AG04450 (cell line): Measurements from ENCODE around the gene CLCNKB. TPM values are rescaled to one million over a fixed set of nuclear protein-coding genes. Genes with fewer than 3 reads are reported as not detected.
A peak's percentile ranks its signal among the peaks of the same experiment; 100 is the strongest.

Experiments
- CTCF ChIA-PET: fragments of 300-600, 350-600 bp; formaldehyde crosslinking; extraction: SDS; loops from one replicate; lab custom pipeline; 2022; ENCODE audit warnings: antibody characterized with exemption, inconsistent platforms; lab: Charles Lee
- POLR2A ChIA-PET: fragments of 350-600 bp; formaldehyde crosslinking; extraction: SDS; loops from one replicate; lab custom pipeline; 2021; ENCODE audit warnings: antibody characterized with exemption, inconsistent platforms; lab: Yijun Ruan, JAX
- DNase-seq: peaks from one replicate; pipeline ENCODE4 v3.0.0-alpha.2; 2011; ENCODE audit warnings: low read depth, low spot score
- H3K27ac ChIP-seq: one replicate; pipeline ENCODE4 v1.5.1; 2012; ENCODE audit warnings: low read depth, low read length, control low read depth
- H3K27me3 ChIP-seq: one replicate; pipeline ENCODE4 v1.6.0; 2012; ENCODE audit warnings: low read length; ENCODE audit not compliant: control insufficient read depth, insufficient read depth
- H3K4me3 ChIP-seq: 2 replicates; pipeline ENCODE4 v1.5.1; 2011; ENCODE audit warnings: mild to moderate bottlenecking, low read depth, low read length, control low read depth
- H3K9me3 ChIP-seq: 2 replicates; pipeline ENCODE4 v1.5.1; 2012; ENCODE audit warnings: low read length; ENCODE audit not compliant: control insufficient read depth, insufficient read depth
- CTCF ChIP-seq: IDR thresholded peaks from 2 replicates; pipeline ENCODE4 v1.5.1; 2011; ENCODE audit warnings: low read depth, low read length, control low read depth, inconsistent platforms
- polyA plus RNA-seq: library from polyadenylated mRNA; depleted of rRNA; stranded (reverse); fragments of >200 nt; gene quantifications from 2 replicates; pipeline ENCODE4 v1.2.3, GENCODE V29; 2011

The CLCNKB gene
- polyA plus RNA-seq, 1 experiment = 0.21 TPM

- H3K27me3 ChIP-seq = no peaks in the 10 kb centered on the region
- H3K27ac ChIP-seq = no peak overlapping the region
- ChIA-PET POLR2A (no interaction called here), CTCF (interaction anchor here (0.6 to 1.0 kb wide), 2 partner anchors 8 to 691 kb away, joined by 4 to 5 read pairs; no protein-coding TSS in a partner anchor)
- DNase-seq = no peak
- no peak overlapping the region for H3K4me3 ChIP-seq
- TF ChIP-seq CTCF = no peak
- H3K9me3 ChIP-seq = peaks cover 6% of the 10 kb centered on the region; the same call in 1 of the 2 replicates
Observed at GRCh38 chr1:16017076-16017460, 26.5 kb upstream of the CLCNKB start.

GRCh38 chr1:16017461-16018303 lies 25.9 kb upstream of the CLCNKB start, which contains the start of gene HSPB7:
HSPB7 (minus strand) TSS chr1:16018043; CDS start chr1:16017963, 80 bp downstream.
- ChIA-PET CTCF (interaction anchor here (0.6 to 1.3 kb wide), 6 partner anchors 8 to 65 kb away, joined by 3 to 10 read pairs (median 4); no protein-coding TSS in a partner anchor), POLR2A (interaction anchor here (1.0 kb wide), 1 partner anchor 218 kb away, joined by 4 read pairs; no protein-coding TSS in a partner anchor)
- Histone ChIP-seq H3K27me3 (no peaks in the 10 kb centered on the region), H3K9me3 (peaks cover 6% of the 10 kb centered on the region; the same call in 1 of the 2 replicates), H3K4me3 (peak within 1 kb of the TSS; percentile 13; the same call in 1 of the 2 replicates), H3K27ac (peak within 1 kb of the TSS; percentile 82)
- no peak for DNase-seq
- no peak for TF ChIP-seq CTCF

- CTCF ChIA-PET = interaction anchor here (0.9 to 1.3 kb wide), 4 partner anchors 11 to 64 kb away, joined by 3 to 10 read pairs (median 4); no protein-coding TSS in a partner anchor
- Histone ChIP-seq H3K4me3 (no peak overlapping the region), H3K27ac (peak overlapping the region; percentile 82)
Observed at GRCh38 chr1:16018308-16018707, 25.3 kb upstream of the CLCNKB start.

GRCh38 chr1:16018749-16019643 lies 24.6 kb upstream of the CLCNKB start:
- CTCF ChIA-PET = interaction anchor here (1.3 to 1.5 kb wide), 3 partner anchors 10 to 227 kb away, joined by 3 to 6 read pairs (median 3); no protein-coding TSS in a partner anchor
- POLR2A ChIA-PET = no interaction called here
- Histone ChIP-seq H3K27me3 (no peaks in the 10 kb centered on the region), H3K4me3 (no peak overlapping the region), H3K9me3 (peaks cover 6% of the 10 kb centered on the region; the same call in 1 of the 2 replicates), H3K27ac (peak overlapping the region; percentile 82)
- no peak for DNase-seq
- TF ChIP-seq CTCF = no peak

More at GRCh38 chr1:16018308-16018707, 25.3 kb upstream of the CLCNKB start:
- DNase-seq = no peak
- no peak for TF ChIP-seq CTCF
- POLR2A ChIA-PET = interaction anchor here (1.0 kb wide), 1 partner anchor 219 kb away, joined by 4 read pairs; no protein-coding TSS in a partner anchor
- H3K27me3 ChIP-seq = no peaks in the 10 kb centered on the region
- peaks cover 6% of the 10 kb centered on the region; the same call in 1 of the 2 replicates for H3K9me3 ChIP-seq
